A549 (cell line): Measurements from ENCODE around the gene BRD1. TPM values are rescaled to one million over a fixed set of nuclear protein-coding genes. Genes with fewer than 3 reads are reported as not detected.

Experiments
- ATAC-seq, 2 experiments: fragments of 200-7000 bp in 1 of 2; fragments of >200 bp in 1 of 2; cut with Nextera tagmentation in 1 of 2; cut with Tn5 transposase in 1 of 2; 3 replicates each; pipeline versions ENCODE4 v1.8.0 to v1.9.1; 2018 to 2020; ENCODE audit warnings: mild to moderate bottlenecking in 1 of 2, moderate library complexity in 1 of 2
- CTCF ChIA-PET: fragments of 300-600 bp; sonication (Branson Sonifier 250); formaldehyde crosslinking; extraction: SDS; loops from one replicate; lab custom pipeline; 2021; ENCODE audit warnings: antibody characterized with exemption, inconsistent platforms; lab: Yijun Ruan, JAX
- POLR2A ChIA-PET: fragments of 350-600 bp; formaldehyde crosslinking; extraction: SDS; loops from one replicate; lab custom pipeline; 2021; ENCODE audit warnings: antibody characterized with exemption, inconsistent platforms; lab: Yijun Ruan, JAX
- DNase-seq, 2 experiments: peaks; one replicate each; pipeline versions ENCODE4 v3.0.0 to v3.0.0-alpha.2; 2011 to 2016; ENCODE audit warnings: low read depth in 1 of 2, low spot score in 1 of 2
- FAIRE-seq: peaks from 2 replicates; lab custom pipeline; 2011; peaks lifted over from hg19 to GRCh38; lab: Jason Lieb, UNC
- H3K27ac ChIP-seq, 2 experiments: fragments of >200 bp; sonication (Bioruptor Twin); formaldehyde crosslinking; 3 replicates each; pipeline ENCODE4 v1.5.1; 2016 to 2017
- H3K4me1 ChIP-seq: fragments of >200 bp; sonication (Bioruptor Twin); formaldehyde crosslinking; 3 replicates; pipeline ENCODE4 v1.6.1; 2016
- H3K4me2 ChIP-seq: fragments of >200 bp; sonication (Bioruptor Twin); formaldehyde crosslinking; 3 replicates; pipeline ENCODE4 v1.6.1; 2016
- H3K4me3 ChIP-seq: fragments of >200 bp; sonication (Bioruptor Twin); formaldehyde crosslinking; 3 replicates; pipeline ENCODE4 v1.5.1; 2016
- H3K9me3 ChIP-seq: fragments of >200 bp; sonication (Bioruptor Twin); formaldehyde crosslinking; 3 replicates; pipeline ENCODE4 v1.6.1; 2016
- BHLHE40 ChIP-seq: IDR thresholded peaks from 2 replicates; pipeline ENCODE4 v1.6.1; 2012; ENCODE audit warnings: low read depth, low read length, inconsistent platforms
- CBX8 ChIP-seq: fragments of 200-600 bp; sonication (generic); IDR thresholded peaks from 2 replicates; pipeline ENCODE4 v1.6.1; 2016
- CEBPB ChIP-seq, 2 experiments: fragments of >200 bp in 1 of 2; sonication (Bioruptor Twin) in 1 of 2; formaldehyde crosslinking in 1 of 2; IDR thresholded peaks; 2 replicates each; pipeline ENCODE4 v1.6.1; 2012 to 2016
- CHD2 ChIP-seq: fragments of 150-350 bp; IDR thresholded peaks from 2 replicates; pipeline ENCODE4 v1.6.1; 2014; ENCODE audit warnings: low read length; ENCODE audit not compliant: partially characterized antibody
- ESRRA ChIP-seq: fragments of 150-350 bp; IDR thresholded peaks from 2 replicates; pipeline ENCODE4 v1.6.1; 2014; ENCODE audit warnings: mild to moderate bottlenecking, low read length, borderline replicate concordance
- FOSB ChIP-seq: fragments of 250-450 bp; sonication (Bioruptor Pico); IDR thresholded peaks from 2 replicates; pipeline ENCODE4 v1.5.0; 2020; ENCODE audit warnings: mild to moderate bottlenecking, moderate library complexity
- HEYL ChIP-seq: fragments of 250-450 bp; sonication (Bioruptor Pico); IDR thresholded peaks from 2 replicates; pipeline ENCODE4 v1.8.0; 2021; ENCODE audit warnings: mild to moderate bottlenecking, moderate library complexity
- HMGXB4 ChIP-seq: fragments of 250-450 bp; sonication (Bioruptor Pico); IDR thresholded peaks from 2 replicates; pipeline ENCODE4 v1.5.0; 2021; ENCODE audit warnings: mild to moderate bottlenecking, moderate library complexity, borderline replicate concordance
- HOXB13 ChIP-seq: fragments of 250-450 bp; sonication (Bioruptor Pico); IDR thresholded peaks from 2 replicates; pipeline ENCODE4 v1.5.0; 2020; ENCODE audit warnings: low read depth, mild to moderate bottlenecking, moderate library complexity
- HOXB5 ChIP-seq: fragments of 250-450 bp; sonication (Bioruptor Pico); IDR thresholded peaks from 2 replicates; pipeline ENCODE4 v1.5.0; 2020; ENCODE audit warnings: mild to moderate bottlenecking, moderate library complexity
- JUN ChIP-seq, 2 experiments: fragments of >200 bp; sonication (Bioruptor Twin); formaldehyde crosslinking; IDR thresholded peaks; 2 replicates in 1 of 2; 3 replicates in 1 of 2; pipeline ENCODE4 v1.6.1; 2016 to 2017
- KDM5A ChIP-seq: fragments of 200-600 bp; sonication (generic); IDR thresholded peaks from 2 replicates; pipeline ENCODE4 v1.6.1; 2016; ENCODE audit warnings: antibody characterized with exemption, mild to moderate bottlenecking
- NFE2L2 ChIP-seq: fragments of 150-350 bp; conservative IDR thresholded peaks from 2 replicates; pipeline ENCODE4 v1.6.1; 2014; ENCODE audit warnings: low read length
- NPAS2 ChIP-seq: fragments of 250-450 bp; sonication (Bioruptor Pico); IDR thresholded peaks from 2 replicates; pipeline ENCODE4 v1.8.0; 2022; ENCODE audit warnings: mild to moderate bottlenecking, moderate library complexity, borderline replicate concordance
- NR3C1 ChIP-seq: fragments of >200 bp; sonication (Bioruptor Twin); formaldehyde crosslinking; IDR thresholded peaks from 3 replicates; pipeline ENCODE4 v1.6.1; 2017
- PBX3 ChIP-seq: IDR thresholded peaks from 2 replicates; pipeline ENCODE4 v1.6.1; 2012
- POLR2A ChIP-seq: IDR thresholded peaks from 2 replicates; pipeline ENCODE4 v1.6.1; 2012; ENCODE audit warnings: mild to moderate bottlenecking, low read length
- POLR2AphosphoS2 ChIP-seq: conservative IDR thresholded peaks from 2 replicates; pipeline ENCODE4 v1.6.1; 2012; ENCODE audit warnings: low read length, improper control_type of control experiment, inconsistent platforms
- RAD21 ChIP-seq, 2 experiments: fragments of >200 bp in 1 of 2; sonication (Bioruptor Twin) in 1 of 2; formaldehyde crosslinking in 1 of 2; IDR thresholded peaks in 1 of 2; conservative IDR thresholded peaks in 1 of 2; 2 replicates in 1 of 2; 3 replicates in 1 of 2; pipeline ENCODE4 v1.6.1; 2012 to 2018; ENCODE audit warnings: inconsistent platforms in 1 of 2
- SMC3 ChIP-seq: fragments of >200 bp; sonication (Bioruptor Twin); formaldehyde crosslinking; IDR thresholded peaks from 3 replicates; pipeline ENCODE4 v1.6.1; 2018; ENCODE audit warnings: inconsistent platforms
- ZSCAN20 ChIP-seq: fragments of 250-450 bp; sonication (Bioruptor Pico); IDR thresholded peaks from 2 replicates; pipeline ENCODE4 v1.8.0; 2022; ENCODE audit warnings: mild to moderate bottlenecking, moderate library complexity
- WGBS: methylation state at CpG from one replicate; pipeline ENCODE4 v1.1.6; 2017; ENCODE audit errors: missing lambda C conversion rate; 5-methylcytosine and 5-hydroxymethylcytosine counted together
- polyA plus RNA-seq, 4 experiments: library from polyadenylated mRNA; depleted of rRNA in 3 of 4; stranded (reverse); fragments of >200 nt; fragmentation: RNase III in 1 of 4; extraction: RNeasy Plus Mini Kit Qiagen cat#74134 plus additional on column Dnase treatment in 1 of 4; gene quantifications; 2 replicates in 3 of 4; 3 replicates in 1 of 4; pipeline ENCODE4 v1.2.3, GENCODE V29; 2011 to 2017
- TF ChIP-seq, protein P1 (sequence below): IDR thresholded peaks from 2 replicates; pipeline ENCODE4 v1.6.1; 2012; ENCODE audit warnings: low read depth, borderline replicate concordance
- TF ChIP-seq, protein P2 (sequence below): fragments of 450-650 bp; IDR thresholded peaks from 2 replicates; pipeline ENCODE4 v1.6.1; 2014; ENCODE audit warnings: antibody characterized with exemption

BRD1 gene
- polyA plus RNA-seq, 2 of the 4 experiments (the other 2 are of a cell fraction) = 3.7 to 11.5 TPM

DNA sequence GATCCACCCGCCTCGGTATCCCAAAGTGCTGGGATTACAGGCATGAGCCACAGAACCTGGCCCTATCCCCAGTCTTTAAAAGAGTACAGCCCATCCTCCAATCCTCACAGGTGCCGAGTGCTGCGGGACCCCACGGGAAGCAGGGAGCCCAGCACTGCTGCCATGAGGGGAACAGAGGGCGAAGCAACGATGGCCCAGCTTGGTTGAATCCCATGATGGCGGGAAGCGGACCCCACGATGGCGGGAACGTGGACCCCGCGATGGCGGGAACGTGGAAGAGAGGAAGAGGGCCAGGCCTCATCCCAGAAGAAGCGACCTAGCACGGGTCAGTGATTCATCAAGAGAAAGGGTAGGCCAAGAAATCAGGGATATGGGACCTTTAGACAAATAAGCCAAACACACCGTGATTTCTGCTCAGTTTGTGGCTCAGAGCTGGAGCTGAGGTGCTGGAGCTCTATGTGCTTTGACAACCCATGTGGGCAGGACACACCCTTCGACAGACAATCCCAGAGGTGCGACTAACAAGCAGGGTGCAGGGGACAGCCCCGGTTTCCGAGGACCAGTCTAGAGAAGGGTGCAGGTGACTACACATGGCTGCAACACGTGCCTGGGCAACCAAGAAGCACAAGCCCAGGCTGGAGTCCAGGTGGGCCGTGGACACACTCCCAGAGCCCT, 30.9 kb downstream of the BRD1 start:
- Histone ChIP-seq H3K4me3 (no peak overlapping the region), H3K4me1 (no peaks in the 10 kb centered on the region), H3K27ac (no peak overlapping the region), H3K9me3 (no peaks in the 10 kb centered on the region), H3K4me2 (no peak overlapping the region)
- no peak for DNase-seq
- no peak for TF ChIP-seq RAD21 (conservative IDR thresholded peaks at IDR 0.05 in 1 of 2, IDR thresholded peaks at IDR 0.05 in 1 of 2)
- no peak for TF ChIP-seq HMGXB4 (CRISPR knock-in tag)
- TF ChIP-seq ESRRA = no peak
- no peak for TF ChIP-seq POLR2A
- no peak for TF ChIP-seq NPAS2
- TF ChIP-seq, protein P1, sequence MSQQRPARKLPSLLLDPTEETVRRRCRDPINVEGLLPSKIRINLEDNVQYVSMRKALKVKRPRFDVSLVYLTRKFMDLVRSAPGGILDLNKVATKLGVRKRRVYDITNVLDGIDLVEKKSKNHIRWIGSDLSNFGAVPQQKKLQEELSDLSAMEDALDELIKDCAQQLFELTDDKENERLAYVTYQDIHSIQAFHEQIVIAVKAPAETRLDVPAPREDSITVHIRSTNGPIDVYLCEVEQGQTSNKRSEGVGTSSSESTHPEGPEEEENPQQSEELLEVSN = no peak
- no peak for TF ChIP-seq SMC3
- TF ChIP-seq KDM5A = no peak
- no peak for TF ChIP-seq BHLHE40
- TF ChIP-seq PBX3 = no peak
- no peak for TF ChIP-seq HEYL (CRISPR knock-in tag)
- no peak for FAIRE-seq
- no peak for ATAC-seq
- CTCF ChIA-PET = no interaction called here
- 95% methylated on average over 19 of the region's 25 CpGs for WGBS
- POLR2A ChIA-PET = no interaction called here

DNA sequence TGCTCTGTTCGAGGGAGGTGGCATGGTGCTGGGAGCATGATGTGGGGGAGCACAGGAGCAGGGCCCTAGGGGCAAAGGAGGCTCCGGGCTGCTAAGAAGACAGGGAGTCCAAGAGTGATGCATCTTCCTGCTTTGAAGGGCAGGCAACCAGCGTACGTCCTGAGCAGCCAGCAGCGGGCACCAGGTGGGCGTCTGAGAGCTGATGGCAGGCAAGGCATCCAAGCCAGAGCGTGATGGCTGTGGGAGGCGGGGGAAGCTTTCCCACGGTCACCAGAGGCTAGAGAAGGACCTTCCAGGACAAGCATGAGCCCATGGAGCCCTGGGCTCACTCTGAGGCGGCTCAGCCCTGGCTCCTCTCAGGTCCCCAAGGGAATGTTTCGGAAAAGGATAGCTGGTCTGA, 32.2 kb downstream of the BRD1 start:
- 96% methylated on average over 11 of the region's 11 CpGs for WGBS
- H3K4me2 ChIP-seq = no peak overlapping the region
- CTCF ChIA-PET = interaction anchor here (0.7 kb wide), 1 partner anchor 17 kb away, joined by 4 read pairs; no protein-coding TSS in a partner anchor
- H3K27ac ChIP-seq = no peak overlapping the region
- POLR2A ChIA-PET = no interaction called here
- no peak for TF ChIP-seq HOXB13 (CRISPR knock-in tag)
- TF ChIP-seq BHLHE40 = no peak
- TF ChIP-seq HMGXB4 (CRISPR knock-in tag) = no peak
- TF ChIP-seq, protein P1 = no peak
- TF ChIP-seq CEBPB (IDR thresholded peaks at IDR 0.05) = no peak
- TF ChIP-seq FOSB (CRISPR knock-in tag) = no peak
- TF ChIP-seq NR3C1 = no peak
- TF ChIP-seq NFE2L2 = no peak
- TF ChIP-seq KDM5A = no peak
- TF ChIP-seq SMC3 = no peak
- TF ChIP-seq JUN (IDR thresholded peaks at IDR 0.05) = no peak
- no peak for TF ChIP-seq CBX8
- TF ChIP-seq POLR2AphosphoS2 = no peak
- TF ChIP-seq ZSCAN20 (CRISPR knock-in tag) = no peak
- no peak for TF ChIP-seq HOXB5 (CRISPR knock-in tag)
- TF ChIP-seq, protein P2, sequence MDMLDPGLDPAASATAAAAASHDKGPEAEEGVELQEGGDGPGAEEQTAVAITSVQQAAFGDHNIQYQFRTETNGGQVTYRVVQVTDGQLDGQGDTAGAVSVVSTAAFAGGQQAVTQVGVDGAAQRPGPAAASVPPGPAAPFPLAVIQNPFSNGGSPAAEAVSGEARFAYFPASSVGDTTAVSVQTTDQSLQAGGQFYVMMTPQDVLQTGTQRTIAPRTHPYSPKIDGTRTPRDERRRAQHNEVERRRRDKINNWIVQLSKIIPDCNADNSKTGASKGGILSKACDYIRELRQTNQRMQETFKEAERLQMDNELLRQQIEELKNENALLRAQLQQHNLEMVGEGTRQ = no peak
- TF ChIP-seq RAD21 (conservative IDR thresholded peaks at IDR 0.05 in 1 of 2, IDR thresholded peaks at IDR 0.05 in 1 of 2) = no peak
- TF ChIP-seq CHD2 = no peak
- TF ChIP-seq, all 56 proteins: peak for 0
- Histone ChIP-seq H3K9me3 (no peaks in the 10 kb centered on the region), H3K4me1 (no peaks in the 10 kb centered on the region), H3K4me3 (no peak overlapping the region)
- no peak for ATAC-seq
- no peak for FAIRE-seq
- DNase-seq = no peak
